Heart left ventricle (tissue), 16 donors: Measurements from ENCODE around the gene OPN1SW. TPM values are rescaled to one million over a fixed set of nuclear protein-coding genes. Genes with fewer than 3 reads are reported as not detected.

Source experiments
- ATAC-seq, 4 donors: fragments of 200-7000 bp; cut with Tn5 transposase; one replicate each; pipeline ENCODE4 v1.9.1; 2020 to 2022; ENCODE audit warnings: moderate library complexity in 4 of 4, mild to moderate bottlenecking in 3 of 4, moderate number of reproducible peaks in 1 of 4
- DNase-seq, 5 donors: peaks; one replicate each; pipeline ENCODE4 v3.0.0-alpha.2; 2020
- H3K27ac ChIP-seq, 12 donors: fragments of 200-600 bp; sonication (generic) in 4 of 12; one replicate each; pipeline versions ENCODE4 v1.5.0 to v1.8.0; 2016 to 2022; ENCODE audit warnings: mild to moderate bottlenecking in 2 of 12
- H3K27me3 ChIP-seq, 9 donors: fragments of 200-600 bp; sonication (generic) in 2 of 9; one replicate each; pipeline versions ENCODE4 v1.5.1 to v1.8.0; 2016 to 2022; ENCODE audit warnings: mild to moderate bottlenecking in 3 of 9
- H3K36me3 ChIP-seq, 9 donors: fragments of 200-600 bp; sonication (generic) in 2 of 9; one replicate each; pipeline versions ENCODE4 v1.5.0 to v1.8.0; 2018 to 2022; ENCODE audit warnings: mild to moderate bottlenecking in 2 of 9
- H3K4me1 ChIP-seq, 12 donors: fragments of 200-600 bp; sonication (generic) in 4 of 12; one replicate each; pipeline versions ENCODE4 v1.5.0 to v1.8.0; 2016 to 2022; ENCODE audit warnings: mild to moderate bottlenecking in 3 of 12
- H3K4me3 ChIP-seq, 12 donors: fragments of 200-600 bp; sonication (generic) in 4 of 12; one replicate each; pipeline versions ENCODE4 v1.5.0 to v1.8.0; 2017 to 2022; ENCODE audit warnings: mild to moderate bottlenecking in 9 of 12, moderate library complexity in 4 of 12
- H3K9me3 ChIP-seq, 12 donors: fragments of 200-600 bp; sonication (generic) in 4 of 12; one replicate each; pipeline versions ENCODE4 v1.5.0 to v1.8.0; 2016 to 2022; ENCODE audit warnings: mild to moderate bottlenecking in 1 of 12
- CTCF ChIP-seq, 12 donors: fragments of 200-600 bp; sonication (generic) in 4 of 12; IDR thresholded peaks; one replicate each; pipeline versions ENCODE4 v1.5.0 to v1.8.0; 2018 to 2022; ENCODE audit warnings: antibody characterized with exemption in 12 of 12, mild to moderate bottlenecking in 5 of 12
- POLR2A ChIP-seq, 2 donors: fragments of 450-650 bp; IDR thresholded peaks; one replicate each; pipeline ENCODE4 v1.6.1; 2017; ENCODE audit warnings: antibody characterized with exemption in 2 of 2, mild to moderate bottlenecking in 2 of 2, moderate library complexity in 2 of 2
- WGBS, 4 donors: extraction: QIAGEN DNeasy Blood & Tissue Kit in 2 of 4; methylation state at CpG; one replicate each; pipeline versions ENCODE4 v1.1.5 to v1.1.7; 2013 to 2018; 5-methylcytosine and 5-hydroxymethylcytosine counted together
- intact Hi-C, 10 donors: fragments of 100-400 bp; cut with DNase I; formaldehyde crosslinking; loops; one replicate each; pipeline versions ENCODE4 v1.11.1 to v1.14.2; 2022
- polyA plus RNA-seq, 2 donors: library from polyadenylated mRNA; stranded (reverse); fragments of 200-250 nt; gene quantifications; one replicate each; pipeline ENCODE4 v1.2.3, GENCODE V29; 2013
- total RNA-seq, 9 donors: library from RNA; depleted of rRNA in 2 of 9; stranded (reverse); fragments of >200 nt in 2 of 9; fragmentation: NEBNext Ultra II Directional in 3 of 9; extraction: Animal tissue kit (Norgen Biotek cat#: 25700) in 3 of 9; gene quantifications; one replicate each; pipeline versions ENCODE4 v1.1.0 to v1.2.4, GENCODE V29; 2016 to 2023
- donor health status: ischemic (EF 13 %, LVEDD 7.1; RV severe dilation, severe dysfunction).
- donor health status: healthy with polysubstance abuse.
- donor health status: DM: no; HTN: yes; CAD: no.
- donor health status: DM: no; HTN: no; CAD: no.
- donor health status: ischemic (EF 25% LVEDD 6.9; RV normal size, moderate dysfunction).
- donor health status: ischemic (EF 25% LVEDD 5.7; RV mildly dilated, moderate dysfunction).
- donor health status: healthy.
- donor health status: DM: yes; HTN: yes; CAD: no.
- donor health status: ischemic (EF 35%, LVEDD 5.7; RV mildly dilated, moderate dysfunction).
- donor health status: nonischemic (EF 11% LVEDD 7.7; RV severe dilation, severe dysfunction).
- donor health status: DM: yes; HTN: yes; CAD: no.
- donor health status: PGD.
- donor health status: ischemic (EF 29% LVEDD 5.4; RV normal size, mild dysfunction).
- donor health status: nonischemic (EF 23%, LVEDD 6.1; RV moderate dilation, normal function).

OPN1SW gene
- total and polyA plus RNA-seq, 11 donors: not detected

GRCh38 chr7:128743112-128743772 is 32.4 kb downstream of the OPN1SW start:
- no peak for DNase-seq
- Histone ChIP-seq H3K9me3 (no peaks in the 10 kb centered on the region), H3K4me3 (no peak overlapping the region), H3K36me3 (peaks cover 0 to 12% (median 5%) of the 10 kb centered on the region in 9 donors), H3K27me3 (no peaks in the 10 kb centered on the region), H3K4me1 (peaks cover 7 to 69% (median 56%) of the 10 kb centered on the region in 12 donors), H3K27ac (peak overlapping the region in 2 of 12 donors; percentile 28 to 92)
- TF ChIP-seq CTCF (IDR thresholded peaks at IDR 0.05): no peak
- no peak for TF ChIP-seq POLR2A (IDR thresholded peaks at IDR 0.05)
- ATAC-seq: no peak
- intact Hi-C loops: loop anchor here in 3 of 10 donors (5.0 to 10.0 kb wide), 3 partner anchors 84 to 122 kb away; partner anchors contain the start of gene ATP6V1F (in 3 of the 3)
- WGBS, 4 donors: 79 to 90% (median 89%) methylated on average over 7 of the region's 7 CpGs

- peak overlapping the region in 2 of 12 donors; percentile 88 to 90 for H3K4me3 ChIP-seq
- intact Hi-C loops: loop anchor here in 3 of 10 donors (5.0 to 10.0 kb wide), 3 partner anchors 85 to 123 kb away; partner anchors contain the start of gene ATP6V1F (in 3 of the 3)
- TF ChIP-seq CTCF (IDR thresholded peaks at IDR 0.05): no peak
Observed at GRCh38 chr7:128742206-128742605, 33.4 kb downstream of the OPN1SW start.

GRCh38 chr7:128741491-128741890 is 34.1 kb downstream of the OPN1SW start:
- H3K4me3 ChIP-seq: peak overlapping the region in 8 of 12 donors; percentile 5 to 99 (median 93)
- peak overlapping the region in 8 of 12 donors; percentile 4 to 98 (median 92) for H3K27ac ChIP-seq
- intact Hi-C loops: loop anchor here in 3 of 10 donors (5.0 to 10.0 kb wide), 3 partner anchors 86 to 123 kb away; partner anchors contain the start of gene ATP6V1F (in 3 of the 3)
- peaks cover 7 to 66% (median 52%) of the 10 kb centered on the region in 12 donors for H3K4me1 ChIP-seq
- no peaks in the 10 kb centered on the region for H3K9me3 ChIP-seq
- no peak for DNase-seq
- no peaks in the 10 kb centered on the region for H3K27me3 ChIP-seq
- WGBS, 4 donors: 33 to 48% (median 42%) methylated on average over 3 of the region's 3 CpGs
- TF ChIP-seq CTCF (IDR thresholded peaks at IDR 0.05) (no peak), POLR2A (IDR thresholded peaks at IDR 0.05) (no peak)
- no peak for ATAC-seq
- peaks cover 0 to 4% (median 0%) of the 10 kb centered on the region in 9 donors for H3K36me3 ChIP-seq

More at GRCh38 chr7:128742206-128742605, 33.4 kb downstream of the OPN1SW start:
- Histone ChIP-seq H3K9me3 (no peaks in the 10 kb centered on the region), H3K27ac (peak overlapping the region in 6 of 12 donors; percentile 8 to 98 (median 92)), H3K4me1 (peaks cover 7 to 66% (median 54%) of the 10 kb centered on the region in 12 donors), H3K27me3 (no peaks in the 10 kb centered on the region), H3K36me3 (peaks cover 0 to 4% (median 0%) of the 10 kb centered on the region in 9 donors)
- WGBS, 4 donors: 44 to 64% (median 60%) methylated on average over 4 of the region's 4 CpGs
- no peak for DNase-seq
- no peak for ATAC-seq

- intact Hi-C loops: loop anchor here in 3 of 10 donors (5.0 to 10.0 kb wide), 3 partner anchors 86 to 124 kb away; partner anchors contain the start of gene ATP6V1F (in 3 of the 3)
- 13 to 28% (median 20%) methylated on average over 3 of the region's 3 CpGs for WGBS, 4 donors
- peak overlapping the region in 10 of 12 donors; percentile 27 to 98 (median 94) for H3K27ac ChIP-seq
- no peaks in the 10 kb centered on the region for H3K9me3 ChIP-seq
- no peaks in the 10 kb centered on the region for H3K27me3 ChIP-seq
- ATAC-seq (no peak), DNase-seq (peak in 3 of 5 donors; percentile 25 to 38 (median 32))
- H3K36me3 ChIP-seq: peaks cover 0 to 3% (median 0%) of the 10 kb centered on the region in 9 donors
- H3K4me3 ChIP-seq: peak overlapping the region in 9 of 12 donors; percentile 83 to 99 (median 91)
- peaks cover 7 to 66% (median 52%) of the 10 kb centered on the region in 12 donors for H3K4me1 ChIP-seq
- TF ChIP-seq POLR2A (IDR thresholded peaks at IDR 0.05): no peak
- TF ChIP-seq CTCF (IDR thresholded peaks at IDR 0.05): no peak
Observed at GRCh38 chr7:128740996-128741395, 34.6 kb downstream of the OPN1SW start.
